HepG2 (cell line): ENCODE results near the gene GSTT2B.

Experiments
- AHR ChIP-seq: IDR thresholded peaks from 2 replicates; pipeline ENCODE4 v1.6.1; 2018; ENCODE audit warnings: missing genetic modification reagents, missing compliant biosample characterization
- BHLHE40 ChIP-seq: IDR thresholded peaks from 2 replicates; pipeline ENCODE4 v1.6.1; 2011; ENCODE audit warnings: low read length, improper control_type of control experiment
- GLI4 ChIP-seq: sonication (generic); formaldehyde crosslinking; IDR thresholded peaks from 2 replicates; pipeline ENCODE4 v1.5.1; 2020; ENCODE audit warnings: missing genetic modification reagents, mild to moderate bottlenecking, moderate library complexity, borderline replicate concordance
- NFYC ChIP-seq: IDR thresholded peaks from 2 replicates; pipeline ENCODE4 v1.6.1; 2016; ENCODE audit warnings: missing genetic modification reagents, missing compliant biosample characterization
- U2AF1 ChIP-seq: fragments of 200-400 bp; formaldehyde crosslinking; optimal IDR thresholded peaks from 2 replicates; pipeline ENCODE3; 2017; ENCODE audit warnings: mild to moderate bottlenecking, low read depth, low read length

- TF ChIP-seq BHLHE40, result no peak
- no peak for TF ChIP-seq NFYC
- no peak for TF ChIP-seq U2AF1
- no peak for TF ChIP-seq AHR (CRISPR knock-in tag)
- TF ChIP-seq GLI4 (CRISPR knock-in tag), result no peak
These were observed 41.9 kb upstream of the GSTT2B start for GRCh38 chr22:24002851-24003250.
